ENCODE data around the gene TTYH3. TPM values are rescaled to one million over a fixed set of nuclear protein-coding genes. Genes with fewer than 3 reads are reported as not detected.

The TTYH3 gene
- total and polyA plus RNA-seq, 2 of the 13 experiments (the other 11 are each of a cell fraction or from before 2014, with no cell fraction given) = 26.3 to 50.0 TPM

GRCh38 chr7:2602406-2603043 is 29.3 kb upstream of the TTYH3 start:
- Histone ChIP-seq H3K27me3 (ENCODE audit: control insufficient read depth in 1 of 2, insufficient read depth in 2 of 2, low read length in 2 of 2) (no peaks in the 10 kb centered on the region), H3K4me2 (ENCODE audit: low read depth, low read length) (no peak overlapping the region), H4K20me1 (ENCODE audit: insufficient read depth, low read length) (no peaks in the 10 kb centered on the region), H3K27ac (ENCODE audit: extremely low read length, insufficient read depth, low read length) (no peak overlapping the region), H3K36me3 (replicated peaks in 1 of 2; ENCODE audit: control insufficient read depth in 1 of 2, insufficient read depth in 2 of 2, low read length in 2 of 2) (no peaks in the 10 kb centered on the region), H3K9me3 (ENCODE audit: low read length) (no peaks in the 10 kb centered on the region), H3K4me3 (replicated peaks in 1 of 3; ENCODE audit: insufficient read depth in 1 of 3, low read depth in 2 of 3, low read length in 3 of 3) (no peak overlapping the region), H3K79me2 (ENCODE audit: insufficient read depth, low read length) (no peaks in the 10 kb centered on the region), H3K9ac (ENCODE audit: insufficient read depth, low read depth, low read length) (no peak overlapping the region), H2AFZ (ENCODE audit: low read length) (no peak overlapping the region), H3K4me1 (ENCODE audit: insufficient read depth, low read length) (peaks cover 6% of the 10 kb centered on the region; the same call in 1 of the 2 replicates)
- FAIRE-seq = no peak
- in situ Hi-C loops (cut with HindIII; ENCODE audit: extremely low pct_ligation_motif_present, low pct_unique_long_range_greater_than_20kb) (no loop called here), intact Hi-C loops (cut with micrococcal nuclease; ENCODE audit: unreplicated experiment) (no loop called here)
- no peak for ATAC-seq
- no peak for TF ChIP-seq ETV6 (CRISPR knock-in tag; conservative IDR thresholded peaks at IDR 0.05)
- no peak for TF ChIP-seq NPAS2 (CRISPR knock-in tag; IDR thresholded peaks at IDR 0.05; ENCODE audit: borderline replicate concordance)
- no peak for TF ChIP-seq E2F2 (CRISPR knock-in tag; IDR thresholded peaks at IDR 0.05; ENCODE audit: borderline replicate concordance)
- TF ChIP-seq NRL (CRISPR knock-in tag; IDR thresholded peaks at IDR 0.05; ENCODE audit: borderline replicate concordance) = no peak
- TF ChIP-seq ZNF180 (CRISPR knock-in tag; IDR thresholded peaks at IDR 0.05; ENCODE audit: borderline replicate concordance, low read depth) = no peak
- TF ChIP-seq ERF (CRISPR knock-in tag; IDR thresholded peaks at IDR 0.05) = no peak
- TF ChIP-seq RBM39 (IDR thresholded peaks at IDR 0.05; ENCODE audit: low read depth, low read length, poor library complexity, severe bottlenecking) = no peak
- no peak for TF ChIP-seq YEATS4 (CRISPR knock-in tag; IDR thresholded peaks at IDR 0.05; ENCODE audit: borderline replicate concordance)
- TF ChIP-seq ZFP1 (CRISPR knock-in tag; IDR thresholded peaks at IDR 0.05) = no peak
- TF ChIP-seq YY1 (IDR thresholded peaks at IDR 0.05; ENCODE audit: insufficient read depth, insufficient replicate concordance, low read depth, low read length) = no peak
- TF ChIP-seq BATF2 (CRISPR knock-in tag; IDR thresholded peaks at IDR 0.05) = no peak
- TF ChIP-seq ZBTB38 (CRISPR knock-in tag; IDR thresholded peaks at IDR 0.05) = no peak
- TF ChIP-seq SNAPC4 (CRISPR knock-in tag; IDR thresholded peaks at IDR 0.05) = no peak
- no peak for DNase-seq (ENCODE audit: low spot score)
- no TSS peak for BruUV-seq (replicated peaks)
- ChIA-PET CTCF (ENCODE audit: low intra/inter-chr PET ratio, low total read pairs) (no interaction called here), POLR2A (interaction anchor here (0.6 kb wide), 1 partner anchor 13 kb away, joined by 3 read pairs; no protein-coding TSS in a partner anchor)
- WGBS (ENCODE audit: low lambda C conversion rate) = 85% methylated on average over 7 of the region's 19 CpGs

Data from HepG2 (cell line).